ENCODE measurements around the gene FBXO34.
"Not testable (repeated sequence)": the region's sequence is repeated elsewhere in the genome, so short reads cannot be mapped to it uniquely, and the experiment has no call there.

Gene FBXO34

GRCh38 chr14:55274146-55274545, 2.9 kb downstream of the FBXO34 start:
- no peak for DNase-seq

DNA sequence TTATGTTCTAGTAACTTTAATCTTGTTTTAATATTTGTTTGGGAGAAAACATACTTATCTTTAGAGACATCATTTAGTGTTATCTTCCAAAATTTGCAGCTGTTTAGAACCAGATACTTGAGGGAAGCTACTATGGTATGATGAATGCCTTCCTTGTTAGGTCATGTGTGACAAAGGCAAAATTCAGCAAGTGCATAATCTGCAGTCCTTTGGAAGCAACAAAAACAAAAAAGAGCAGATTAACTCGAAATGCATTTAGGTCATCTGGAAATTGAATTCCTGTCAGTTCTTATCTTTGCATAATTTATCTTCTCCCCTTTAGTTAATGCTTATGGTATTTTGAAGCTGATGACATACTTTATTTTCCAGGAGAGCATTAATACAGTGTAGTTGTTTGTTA, 3.5 kb downstream of the FBXO34 start:
- DNase-seq: no peak

GRCh38 chr14:55276736-55277135, 5.5 kb downstream of the FBXO34 start:
- DNase-seq: no peak

DNA sequence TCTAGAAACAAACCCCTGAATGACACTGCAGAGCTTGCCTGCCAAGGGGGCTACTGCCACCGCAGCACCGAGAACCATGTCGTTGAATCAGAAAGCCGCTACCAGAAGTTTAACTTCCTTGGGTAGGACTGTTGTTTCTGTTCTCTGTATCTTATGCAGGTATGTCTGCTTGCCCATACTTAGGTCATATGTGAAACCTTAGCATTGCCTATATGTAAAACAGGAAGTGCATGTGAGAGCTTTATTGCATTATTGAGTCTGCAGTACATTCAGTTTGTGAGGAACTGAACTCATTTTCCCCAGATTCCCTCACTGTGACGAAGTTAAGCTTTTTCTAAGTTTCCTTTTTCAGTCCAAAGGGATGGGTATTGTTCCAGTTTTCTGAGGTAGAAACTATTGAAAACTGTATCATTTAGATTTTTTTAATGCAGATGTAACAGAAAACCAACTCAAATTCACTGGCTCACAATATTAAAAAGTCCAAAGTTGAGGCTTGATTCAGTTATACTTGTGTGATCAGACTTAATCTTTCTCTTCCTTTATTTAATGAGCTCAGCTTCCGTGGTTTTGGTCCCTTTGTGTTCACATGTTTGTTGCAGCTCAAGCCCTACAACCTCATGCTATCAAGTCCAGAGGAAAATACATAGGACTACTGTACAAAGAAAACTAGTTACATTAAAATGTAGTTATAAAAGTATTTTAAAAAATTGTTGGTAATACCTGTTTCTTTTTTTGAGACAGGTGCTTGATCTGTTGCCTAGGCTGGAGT, 6.9 kb downstream of the FBXO34 start:
- DNase-seq: peak; percentile 87

DNA sequence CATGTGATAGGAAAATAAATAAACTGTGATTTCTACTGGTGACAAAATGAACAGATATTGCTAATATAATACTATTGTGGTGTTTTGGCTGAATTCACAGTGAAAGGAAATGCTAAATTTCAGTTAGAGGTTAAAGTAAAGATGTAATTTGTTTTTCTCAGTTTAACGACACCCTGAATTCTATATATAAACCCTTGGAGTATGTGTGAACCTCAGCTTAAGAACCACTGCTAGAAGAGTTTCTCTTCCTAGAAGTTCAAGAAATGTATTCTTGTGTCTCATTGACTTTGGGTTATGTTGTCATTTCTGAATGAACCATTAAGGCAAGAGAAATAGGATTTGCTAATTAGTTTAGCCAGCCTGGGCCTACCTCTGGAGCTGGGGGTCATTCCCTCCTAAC, 8.2 kb downstream of the FBXO34 start:
- DNase-seq: no peak

DNA sequence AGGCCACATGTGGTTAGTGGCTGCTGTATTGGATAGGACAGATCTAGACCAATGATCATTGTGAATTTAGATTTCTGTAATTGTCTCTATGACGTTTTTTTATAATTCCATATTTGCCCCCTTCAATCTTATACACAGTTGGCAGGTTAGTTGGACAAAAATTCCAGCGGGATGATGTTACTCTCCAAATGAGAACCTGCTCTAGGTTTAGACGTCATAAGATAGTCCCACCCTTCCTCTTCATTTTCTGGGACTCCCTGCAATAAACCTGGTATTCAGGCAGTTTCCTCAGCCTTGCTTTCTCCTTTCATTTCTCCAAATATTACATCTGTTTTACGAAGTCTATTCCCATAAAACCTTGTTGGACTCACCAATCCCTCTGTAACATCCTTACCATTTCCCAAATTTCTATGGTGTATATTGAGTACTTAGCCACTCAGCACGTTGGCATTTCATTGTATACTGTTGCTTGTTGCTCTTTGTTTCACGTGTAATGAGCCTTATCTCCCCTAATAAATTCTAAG, 10.2 kb downstream of the FBXO34 start:
- no peak for DNase-seq

DNA sequence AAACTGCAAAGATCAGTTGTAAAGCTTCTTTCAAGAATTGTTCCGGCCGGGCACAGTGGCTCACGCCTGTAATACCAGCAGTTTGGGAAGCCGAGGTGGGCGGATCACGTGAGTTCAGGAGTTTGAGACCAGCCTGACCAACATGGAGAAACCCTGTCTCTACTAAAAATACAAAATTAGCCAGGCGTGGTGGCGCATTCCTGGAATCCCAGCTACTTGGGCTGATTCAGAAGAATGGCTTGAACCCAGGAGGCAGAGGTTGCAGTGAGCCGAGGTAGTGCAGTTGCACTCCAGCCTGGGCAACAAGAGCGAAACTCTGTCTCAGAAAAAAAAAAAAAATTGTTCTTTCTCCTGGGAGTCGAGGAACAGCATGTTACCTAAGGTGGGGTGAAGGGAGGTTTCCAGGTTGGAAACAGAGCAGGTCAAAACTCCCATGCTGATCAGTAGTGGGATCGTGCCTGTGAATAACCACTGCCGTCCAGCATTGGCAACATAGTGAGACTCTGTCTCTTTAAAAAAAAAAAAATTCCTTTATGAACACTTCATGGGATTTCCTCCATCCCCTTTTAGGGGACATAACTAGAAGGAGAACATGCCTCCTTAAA, 13.9 kb downstream of the FBXO34 start:
- DNase-seq: no peak

- DNase-seq: no peak
Observed at GRCh38 chr14:55288439-55288838, 17.2 kb downstream of the FBXO34 start.

- DNase-seq: no peak
Observed at GRCh38 chr14:55291480-55292081, 20.4 kb downstream of the FBXO34 start.

DNA sequence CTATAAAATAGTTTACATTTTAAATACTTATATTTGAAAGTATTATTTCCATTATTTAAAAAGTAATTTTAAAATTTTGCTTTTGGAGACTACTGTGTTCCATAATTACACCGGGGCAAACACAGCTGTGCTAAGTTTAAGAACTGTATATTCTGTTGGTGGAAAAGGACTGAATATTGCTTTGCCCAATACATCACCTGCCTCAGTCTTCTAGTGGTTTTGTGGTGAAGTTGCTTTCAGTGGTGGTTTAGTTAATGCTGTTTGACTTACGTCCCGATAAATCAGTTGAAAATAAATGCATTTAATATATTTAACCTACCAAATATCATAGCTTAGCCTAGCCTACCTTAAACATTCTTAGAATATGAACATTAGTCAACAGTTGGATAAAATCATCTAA, 23.4 kb downstream of the FBXO34 start:
- no peak for DNase-seq

DNA sequence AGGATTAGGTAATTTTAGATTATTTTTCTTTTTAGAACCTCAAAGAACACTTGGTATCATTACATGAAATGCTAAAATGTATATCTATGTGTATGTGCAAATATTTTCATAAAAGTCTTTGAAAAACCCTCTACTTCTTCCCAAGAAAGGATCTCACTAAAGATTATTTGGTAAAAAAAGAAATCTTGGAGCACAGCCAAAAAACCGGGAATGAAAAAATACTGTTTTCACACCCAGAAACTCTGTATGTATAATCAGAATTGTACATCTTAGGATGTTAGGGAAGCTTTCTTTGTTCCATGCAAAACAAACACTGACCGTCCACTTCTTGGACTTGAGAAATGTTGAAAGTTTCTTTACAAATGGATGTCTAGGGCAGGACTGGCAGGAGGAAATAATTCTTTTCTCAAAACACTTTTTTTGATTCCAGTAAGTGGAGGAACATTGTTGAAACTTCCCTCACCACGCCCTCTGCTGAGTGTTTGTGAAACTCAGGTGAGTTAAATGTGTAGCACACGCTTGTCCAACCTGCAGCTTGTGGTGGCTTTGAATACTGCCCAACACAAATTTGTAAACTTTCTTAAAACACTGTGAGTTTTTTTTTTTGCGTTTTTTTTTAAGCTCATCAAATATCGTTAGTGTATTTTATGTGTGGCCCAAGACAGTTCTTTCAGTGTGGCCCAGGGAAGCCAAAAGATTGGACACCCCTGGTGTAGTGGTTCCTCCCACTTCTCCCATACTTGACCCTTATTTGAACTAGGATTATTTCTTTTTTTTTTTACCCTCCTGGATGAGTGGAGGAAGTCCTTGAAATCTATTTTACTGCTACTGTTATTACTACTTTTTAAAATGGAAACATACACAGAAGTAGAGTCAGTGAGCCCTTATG, 26.6 kb downstream of the FBXO34 start:
- DNase-seq: peak; percentile 33

DNA sequence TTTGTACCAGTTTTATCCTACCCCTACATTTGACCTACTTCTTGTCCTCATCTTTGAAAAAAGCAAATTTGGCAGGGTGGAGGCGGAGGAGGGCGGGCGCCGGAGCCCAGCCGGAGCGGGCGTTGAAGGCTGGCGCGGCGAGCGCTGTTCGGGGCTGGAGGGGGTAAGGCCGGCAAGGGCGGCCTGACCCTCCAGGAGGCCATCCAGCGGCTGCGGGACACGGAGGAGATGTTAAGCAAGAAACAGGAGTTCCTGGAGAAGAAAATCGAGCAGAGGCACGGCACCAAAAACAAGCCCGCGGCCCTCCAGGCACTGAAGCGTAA, 27.2 kb downstream of the FBXO34 start:
- DNase-seq: no peak

DNA sequence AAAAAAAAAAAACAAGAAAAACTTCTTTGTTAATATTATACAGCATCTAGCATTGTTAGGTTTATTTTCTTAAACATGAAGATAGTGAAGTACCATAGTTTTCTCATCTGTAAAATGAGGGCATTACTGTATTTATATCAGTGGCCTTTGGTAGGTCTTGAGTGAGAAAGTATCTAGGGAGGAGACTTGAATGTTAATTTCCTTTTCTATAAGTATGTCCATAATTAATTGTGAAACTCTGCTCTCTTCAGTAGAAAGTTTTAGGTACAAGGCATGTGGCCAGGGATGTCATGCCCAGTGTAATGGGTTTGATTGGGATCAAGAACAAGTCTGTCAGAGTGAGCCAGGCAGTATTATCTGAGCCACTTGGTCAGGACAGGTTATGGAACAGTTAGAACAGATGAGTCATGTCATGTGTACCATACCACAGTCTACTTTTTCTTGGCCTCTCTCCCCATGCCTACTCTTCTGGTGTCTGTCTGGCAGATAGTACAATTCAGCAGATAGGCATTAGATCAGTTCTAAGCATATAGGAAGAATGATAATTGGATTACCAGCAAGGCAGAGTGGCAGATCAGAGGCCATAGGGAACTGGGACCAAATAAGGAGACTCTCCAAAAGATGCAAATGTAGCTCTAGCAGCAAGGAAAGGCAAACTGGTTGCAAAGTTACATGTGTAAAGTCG, 30.4 kb downstream of the FBXO34 start:
- DNase-seq: peak; percentile 26

- DNase-seq: peak; percentile 17
Observed at GRCh38 chr14:55302367-55303124, 31.3 kb downstream of the FBXO34 start.

DNA sequence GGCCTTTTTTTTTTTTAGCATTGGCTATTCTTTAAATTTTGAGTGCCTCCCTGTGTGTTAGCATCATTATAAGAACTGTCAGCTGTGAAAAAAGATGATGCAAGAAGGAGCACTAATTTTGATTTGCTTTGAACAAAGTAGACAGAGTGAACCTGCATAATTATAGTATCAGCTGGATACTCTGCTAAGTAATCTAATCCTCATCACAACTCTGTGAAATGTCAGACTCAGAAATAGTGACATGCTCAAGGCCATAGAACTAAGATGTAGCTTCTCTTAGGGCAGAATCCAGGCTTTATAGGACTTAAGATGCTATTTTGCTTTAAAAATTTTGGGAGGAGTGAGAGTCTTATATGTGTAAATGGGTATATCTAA, 31.9 kb downstream of the FBXO34 start:
- no peak for DNase-seq

DNA sequence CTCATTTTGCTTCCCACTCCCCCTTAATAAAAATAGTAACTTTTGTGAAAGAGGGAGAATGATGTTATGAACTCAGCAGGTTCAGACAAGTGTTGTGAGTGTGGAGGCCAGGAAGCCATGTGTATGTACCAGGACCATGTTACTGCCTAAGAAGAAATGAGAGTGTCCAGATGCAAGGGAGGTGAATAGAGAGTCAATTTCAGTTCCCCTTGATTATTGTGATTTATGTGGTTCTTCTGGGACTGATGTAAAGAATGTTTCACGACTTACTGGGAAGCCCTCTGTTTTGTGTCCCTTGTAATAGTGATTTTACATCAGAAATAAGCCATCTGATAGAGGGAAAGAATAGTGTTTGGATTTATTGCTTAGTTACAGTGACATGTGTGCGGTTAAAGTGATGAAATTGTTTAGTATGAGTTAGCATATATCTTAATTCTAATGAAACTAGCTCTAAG, 32.5 kb downstream of the FBXO34 start:
- peak; percentile 87 for DNase-seq

DNA sequence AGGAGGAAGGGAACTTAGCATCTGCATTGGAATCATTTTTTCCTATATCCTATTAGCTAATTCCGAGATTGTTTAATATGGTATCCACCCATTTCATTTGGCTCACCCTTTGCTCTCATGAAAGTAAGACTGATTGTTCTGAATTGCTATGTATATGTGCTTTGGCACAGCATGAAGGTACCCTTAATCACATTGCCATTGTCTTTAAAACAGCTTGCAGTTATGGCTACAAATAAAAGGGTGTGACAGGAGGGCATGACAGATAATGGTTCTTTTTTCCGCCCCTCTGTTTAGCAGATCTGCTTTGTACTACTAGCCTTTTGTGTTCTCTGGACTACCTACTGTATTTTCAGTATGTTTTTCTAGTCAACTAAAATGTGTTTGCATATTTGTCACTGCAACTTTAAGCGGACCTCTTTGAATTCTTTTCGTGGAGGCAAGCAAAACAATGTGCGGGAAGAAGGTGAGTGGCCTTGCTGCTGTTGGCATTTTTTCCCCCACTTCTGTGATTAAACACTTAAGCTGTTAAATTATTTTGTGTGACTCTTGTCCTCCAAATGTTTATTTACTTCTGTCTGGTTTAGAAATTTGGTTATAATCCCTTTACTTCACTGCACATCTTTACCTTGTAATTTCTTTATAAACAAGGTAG, 35.8 kb downstream of the FBXO34 start:
- no peak for DNase-seq

DNA sequence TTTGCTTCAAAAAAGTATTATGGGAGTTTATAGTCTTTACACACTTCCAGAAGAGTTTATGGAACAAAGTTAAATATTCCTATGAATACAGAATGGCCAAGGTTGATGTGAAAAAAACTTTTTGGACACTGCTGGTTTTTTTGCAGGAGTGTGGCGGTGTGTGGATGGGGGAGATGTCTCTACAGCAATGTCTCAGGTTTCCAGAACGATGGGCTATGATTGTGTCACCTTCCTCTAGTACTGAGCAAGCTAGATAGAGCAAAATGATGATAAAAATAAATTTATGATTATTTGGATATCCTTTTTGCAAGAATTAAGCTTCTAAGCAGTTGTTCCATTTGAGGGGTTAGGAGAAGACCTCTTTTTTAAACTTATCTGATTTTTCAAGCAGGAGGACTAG, 37.9 kb downstream of the FBXO34 start:
- DNase-seq: no peak

GRCh38 chr14:55309761-55310365, 38.6 kb downstream of the FBXO34 start:
- no peak for DNase-seq

- DNase-seq: not testable (repeated sequence)
Observed at GRCh38 chr14:55312379-55313030, 41.3 kb downstream of the FBXO34 start.
